ENCODE data around the gene ZNF292.
"Not testable (repeated sequence)": the region's sequence is repeated elsewhere in the genome, so short reads cannot be mapped to it uniquely, and the experiment has no call there.

Gene ZNF292

DNA sequence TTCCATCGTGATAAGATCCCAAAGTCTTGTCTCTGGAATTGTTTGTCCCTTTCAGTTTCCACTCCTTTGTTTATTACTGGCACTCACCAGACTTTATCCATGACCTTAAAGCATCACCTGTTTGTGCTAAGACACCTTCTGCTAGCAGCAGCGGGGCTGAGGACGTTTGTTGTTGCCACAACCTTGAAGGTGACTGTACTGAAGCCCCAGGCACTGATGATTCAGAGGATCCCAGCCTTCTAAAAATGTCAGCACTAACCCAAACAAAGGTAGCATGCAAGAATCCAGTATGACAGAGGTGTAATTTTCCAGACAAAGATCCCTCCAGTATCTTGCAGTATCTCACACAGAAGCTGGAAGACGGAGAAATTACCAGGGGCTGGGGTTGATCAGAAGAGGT is 138.2 kb downstream of the ZNF292 start:
- Mint-ChIP-seq H3K27ac (no peak overlapping the region), H3K9me3 (ENCODE audit: low read depth) (no peaks in the 10 kb centered on the region), H3K36me3 (peaks cover 2% of the 10 kb centered on the region), H3K4me3 (no peak overlapping the region), H3K27me3 (peaks cover 35% of the 10 kb centered on the region), H3K4me1 (ENCODE audit: low read depth) (no peaks in the 10 kb centered on the region)

DNA sequence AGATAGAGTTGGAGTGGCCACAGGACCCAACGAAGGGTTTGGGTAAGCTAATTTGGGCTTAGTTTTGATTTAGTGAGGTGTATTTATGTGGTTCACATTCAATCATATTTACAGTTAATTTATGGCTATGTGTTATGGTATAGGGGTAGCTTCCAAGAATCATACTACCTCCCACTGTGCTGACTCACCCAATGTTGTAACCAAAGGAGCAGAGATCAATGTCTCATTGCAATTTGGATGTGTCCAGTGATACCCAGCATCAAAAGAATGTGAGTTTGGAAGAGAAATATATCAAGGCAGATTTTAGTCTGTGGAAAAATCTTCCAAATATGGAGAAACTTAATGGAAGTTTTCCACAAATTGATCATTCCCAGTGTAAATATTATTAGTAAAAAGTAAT is 141.8 kb downstream of the ZNF292 start:
- Mint-ChIP-seq H3K9me3 (ENCODE audit: low read depth) (no peaks in the 10 kb centered on the region), H3K4me3 (no peak overlapping the region), H3K36me3 (peaks cover 2% of the 10 kb centered on the region), H3K4me1 (ENCODE audit: low read depth) (no peaks in the 10 kb centered on the region), H3K27ac (no peak overlapping the region), H3K27me3 (peaks cover 33% of the 10 kb centered on the region)

DNA sequence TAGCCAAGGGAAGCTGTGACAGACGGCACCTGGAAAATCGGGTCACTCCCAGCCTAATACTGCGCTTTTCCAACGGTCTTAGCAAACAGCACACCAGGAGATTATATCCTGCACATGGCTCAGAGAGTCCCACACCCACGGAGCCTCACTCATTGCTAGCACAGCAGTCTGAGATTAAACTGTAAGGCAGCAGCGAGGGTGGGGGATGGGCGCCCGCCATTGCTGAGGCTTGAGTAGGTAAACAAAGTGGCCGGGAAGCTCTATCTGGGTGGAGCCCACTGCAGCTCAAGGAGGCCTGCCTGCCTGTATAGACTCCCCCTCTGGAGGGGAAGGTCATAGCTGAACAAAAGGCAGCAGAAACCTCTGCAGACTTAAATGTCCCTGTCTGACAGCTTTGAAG is 145.9 kb downstream of the ZNF292 start:
- not testable (repeated sequence) for H3K36me3 Mint-ChIP-seq; H3K27ac Mint-ChIP-seq; H3K4me1 Mint-ChIP-seq (ENCODE audit: low read depth); H3K4me3 Mint-ChIP-seq; H3K9me3 Mint-ChIP-seq (ENCODE audit: low read depth)
- H3K27me3 Mint-ChIP-seq: peaks cover 29% of the 10 kb centered on the region

DNA sequence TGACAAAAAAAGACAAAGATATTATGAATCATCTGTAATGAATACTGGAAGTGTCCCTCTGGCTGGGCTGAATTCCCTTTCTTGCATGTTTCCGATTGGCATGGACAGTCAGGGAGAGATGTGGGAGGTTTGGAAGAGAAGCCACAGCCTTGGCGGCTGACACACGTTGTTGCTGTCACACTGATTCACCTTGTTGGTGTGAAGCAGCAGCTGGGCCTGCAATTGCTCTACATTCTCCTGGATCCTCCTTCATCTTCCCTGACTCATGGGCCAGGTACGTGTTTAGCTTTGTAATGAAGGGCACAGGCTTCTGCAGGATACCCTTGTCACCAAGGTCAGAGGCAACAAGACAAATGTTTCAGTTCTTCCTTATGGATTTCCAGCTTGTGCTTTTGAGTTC is 153.6 kb downstream of the ZNF292 start:
- H3K9me3 Mint-ChIP-seq (ENCODE audit: low read depth): no peaks in the 10 kb centered on the region
- no peaks in the 10 kb centered on the region for H3K36me3 Mint-ChIP-seq
- peaks cover 17% of the 10 kb centered on the region for H3K27me3 Mint-ChIP-seq
- H3K27ac Mint-ChIP-seq: no peak overlapping the region
- no peak overlapping the region for H3K4me3 Mint-ChIP-seq
- H3K4me1 Mint-ChIP-seq (ENCODE audit: low read depth): no peaks in the 10 kb centered on the region

DNA sequence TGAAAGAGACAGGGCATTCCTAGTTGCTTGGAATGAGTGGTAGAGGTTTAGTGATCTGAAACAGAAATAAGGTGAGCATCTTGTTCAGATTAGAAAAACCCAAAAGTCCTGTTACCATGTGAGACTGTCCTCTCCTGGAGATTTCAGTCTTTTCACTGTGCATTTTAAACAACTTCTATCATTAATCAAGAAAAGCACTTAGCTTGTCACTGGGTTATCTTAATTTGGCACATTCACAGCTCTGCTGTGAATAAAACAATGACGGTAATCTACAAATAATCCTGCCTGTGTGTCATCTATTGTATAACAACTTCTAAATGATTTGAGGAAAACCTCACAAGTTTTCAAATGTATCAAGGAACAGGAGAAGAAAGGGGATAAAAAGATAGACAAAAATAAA is 157.5 kb downstream of the ZNF292 start:
- Mint-ChIP-seq H3K4me3 (no peak overlapping the region), H3K27ac (no peak overlapping the region), H3K9me3 (ENCODE audit: low read depth) (no peaks in the 10 kb centered on the region), H3K4me1 (ENCODE audit: low read depth) (no peaks in the 10 kb centered on the region), H3K36me3 (peaks cover 2% of the 10 kb centered on the region), H3K27me3 (peaks cover 22% of the 10 kb centered on the region)
